Mucosa of descending colon (tissue), 3 donors: Measurements from ENCODE around the gene SNTB2. TPM values are rescaled to one million over a fixed set of nuclear protein-coding genes. Genes with fewer than 3 reads are reported as not detected.

ENCODE experiments used
- ATAC-seq: fragments of 200-7000 bp; cut with Tn5 transposase; one replicate; pipeline ENCODE4 v1.9.1; 2020; ENCODE audit warnings: mild to moderate bottlenecking, moderate library complexity
- DNase-seq, 3 donors: peaks; one replicate each; pipeline ENCODE4 v3.0.0-alpha.2; 2020
- H3K36me3 ChIP-seq: fragments of 200-600 bp; one replicate; pipeline ENCODE4 v1.8.0; 2021; ENCODE audit warnings: low read depth, mild to moderate bottlenecking
- H3K4me1 ChIP-seq: fragments of 200-600 bp; one replicate; pipeline ENCODE4 v1.8.0; 2021; ENCODE audit warnings: low read depth, mild to moderate bottlenecking
- H3K4me3 ChIP-seq: fragments of 200-600 bp; one replicate; pipeline ENCODE4 v1.8.0; 2021; ENCODE audit warnings: mild to moderate bottlenecking
- H3K9me3 ChIP-seq: fragments of 200-600 bp; one replicate; pipeline ENCODE4 v1.8.0; 2021; ENCODE audit warnings: mild to moderate bottlenecking
- intact Hi-C, 2 donors: fragments of 100-400 bp; cut with DNase I in 1 of 2; cut with micrococcal nuclease in 1 of 2; formaldehyde crosslinking; loops; one replicate each; pipeline versions ENCODE4 v1.11.0 to v1.11.1; 2022; cut with DNase I, micrococcal nuclease
- total RNA-seq, 3 donors: library from RNA; stranded (reverse); fragmentation: NEBNext Ultra II Directional in 2 of 3; extraction: Animal tissue kit (Norgen Biotek cat#: 25700) in 2 of 3; gene quantifications; one replicate each; pipeline versions ENCODE4 v1.2.1 to v1.2.4, GENCODE V29; 2021 to 2023
- TF ChIP-seq, protein P1 (sequence below): fragments of 200-600 bp; IDR thresholded peaks from one replicate; pipeline ENCODE4 v1.8.0; 2022; ENCODE audit warnings: antibody characterized with exemption, mild to moderate bottlenecking
- donor health status: DM: no; HTN: no; CAD: no; lungs with moderate emphysema.
- donor health status: DM: no; HTN: no; CAD: no.
- donor health status: DM: no; HTN: yes; CAD: no.

The SNTB2 gene
- total RNA-seq, 3 donors from 2014 or later = 28.7 to 50.9 (median 34.0) TPM

DNA sequence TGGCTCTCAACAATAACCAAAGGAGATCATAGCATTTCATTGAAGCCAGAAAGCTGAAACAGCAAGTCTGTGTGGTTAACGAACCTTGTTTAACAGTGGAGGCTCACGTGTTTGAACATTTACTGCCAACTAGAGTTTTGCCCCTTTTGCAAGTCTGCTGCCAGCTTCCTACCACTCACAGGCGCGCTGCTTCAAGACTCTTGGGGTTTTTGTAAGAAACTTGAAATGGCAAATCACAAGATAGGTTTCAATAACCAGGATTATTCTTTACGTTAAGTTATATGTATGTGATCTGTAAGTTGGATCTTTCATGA, 1.2 kb downstream of the SNTB2 start:
- TF ChIP-seq, protein P1, sequence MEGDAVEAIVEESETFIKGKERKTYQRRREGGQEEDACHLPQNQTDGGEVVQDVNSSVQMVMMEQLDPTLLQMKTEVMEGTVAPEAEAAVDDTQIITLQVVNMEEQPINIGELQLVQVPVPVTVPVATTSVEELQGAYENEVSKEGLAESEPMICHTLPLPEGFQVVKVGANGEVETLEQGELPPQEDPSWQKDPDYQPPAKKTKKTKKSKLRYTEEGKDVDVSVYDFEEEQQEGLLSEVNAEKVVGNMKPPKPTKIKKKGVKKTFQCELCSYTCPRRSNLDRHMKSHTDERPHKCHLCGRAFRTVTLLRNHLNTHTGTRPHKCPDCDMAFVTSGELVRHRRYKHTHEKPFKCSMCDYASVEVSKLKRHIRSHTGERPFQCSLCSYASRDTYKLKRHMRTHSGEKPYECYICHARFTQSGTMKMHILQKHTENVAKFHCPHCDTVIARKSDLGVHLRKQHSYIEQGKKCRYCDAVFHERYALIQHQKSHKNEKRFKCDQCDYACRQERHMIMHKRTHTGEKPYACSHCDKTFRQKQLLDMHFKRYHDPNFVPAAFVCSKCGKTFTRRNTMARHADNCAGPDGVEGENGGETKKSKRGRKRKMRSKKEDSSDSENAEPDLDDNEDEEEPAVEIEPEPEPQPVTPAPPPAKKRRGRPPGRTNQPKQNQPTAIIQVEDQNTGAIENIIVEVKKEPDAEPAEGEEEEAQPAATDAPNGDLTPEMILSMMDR = no peak
- DNase-seq = peak in 1 of 3 donors; percentile 36

GRCh38 chr16:69188716-69189115, 1.8 kb downstream of the SNTB2 start:
- Histone ChIP-seq H3K4me1 (peaks cover 20% of the 10 kb centered on the region), H3K36me3 (no peaks in the 10 kb centered on the region), H3K4me3 (no peak overlapping the region), H3K9me3 (no peaks in the 10 kb centered on the region)
- TF ChIP-seq, protein P1 = no peak
- ATAC-seq (no peak), DNase-seq (no peak)
- intact Hi-C loops = no loop called here

More for the DNA sequence above, 1.2 kb downstream of the SNTB2 start:
- Histone ChIP-seq H3K36me3 (no peaks in the 10 kb centered on the region), H3K4me1 (peaks cover 19% of the 10 kb centered on the region), H3K9me3 (no peaks in the 10 kb centered on the region), H3K4me3 (peak overlapping the region; percentile 59)
- intact Hi-C loops = no loop called here
- ATAC-seq = peak; percentile 5

- no peak for ATAC-seq
- intact Hi-C loops = no loop called here
- TF ChIP-seq, protein P1 = no peak
- H3K9me3 ChIP-seq = no peaks in the 10 kb centered on the region
- no peaks in the 10 kb centered on the region for H3K36me3 ChIP-seq
- H3K4me3 ChIP-seq = no peak overlapping the region
- peaks cover 24% of the 10 kb centered on the region for H3K4me1 ChIP-seq
- DNase-seq = no peak
Observed at GRCh38 chr16:69190046-69190588, 3.2 kb downstream of the SNTB2 start.

DNA sequence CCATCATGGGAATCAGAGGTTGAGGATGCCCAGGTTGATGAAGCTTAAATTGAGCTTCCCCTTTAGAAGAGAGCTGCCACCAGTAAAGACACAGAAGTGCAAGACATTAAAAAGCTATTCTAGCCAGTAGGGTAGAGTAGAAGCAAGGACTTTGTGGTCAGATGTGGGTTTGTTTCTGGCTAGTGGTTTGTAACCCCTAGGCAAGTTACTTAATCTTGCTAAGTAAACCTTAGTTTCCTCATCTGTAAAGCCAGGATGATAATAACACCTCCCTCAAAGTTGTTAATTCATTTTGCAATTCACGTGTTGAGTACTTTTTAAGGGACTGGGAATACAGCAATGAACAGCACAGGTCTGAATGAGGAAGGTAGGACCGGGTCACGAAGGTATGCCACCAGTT, 3.6 kb downstream of the SNTB2 start:
- TF ChIP-seq, protein P1 = no peak
- H3K36me3 ChIP-seq = no peaks in the 10 kb centered on the region
- no peaks in the 10 kb centered on the region for H3K9me3 ChIP-seq
- no peak for DNase-seq
- peaks cover 19% of the 10 kb centered on the region for H3K4me1 ChIP-seq
- H3K4me3 ChIP-seq = no peak overlapping the region
- intact Hi-C loops = no loop called here
- no peak for ATAC-seq

DNA sequence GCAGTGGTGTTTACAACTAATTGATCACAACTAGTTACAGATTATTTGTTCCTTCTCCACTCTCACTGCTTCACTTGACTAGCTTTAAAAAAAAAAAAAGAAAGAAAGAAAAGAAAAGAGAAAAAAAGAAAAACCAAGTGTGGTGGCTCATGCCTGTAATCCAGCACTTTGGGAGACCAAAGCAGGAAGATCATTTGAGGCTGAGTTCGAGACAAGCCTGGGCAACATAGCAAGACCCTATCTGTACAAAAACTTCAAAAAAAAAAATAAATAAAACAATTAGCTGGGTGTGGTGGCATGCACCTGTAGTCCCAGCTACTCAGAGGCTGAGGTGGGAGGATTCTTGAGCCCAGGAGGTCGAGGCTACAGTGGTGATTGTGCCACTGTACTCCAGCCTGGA, 4.2 kb downstream of the SNTB2 start:
- ATAC-seq = no peak
- H3K4me3 ChIP-seq = no peak overlapping the region
- H3K9me3 ChIP-seq = no peaks in the 10 kb centered on the region
- peaks cover 17% of the 10 kb centered on the region for H3K4me1 ChIP-seq
- no peaks in the 10 kb centered on the region for H3K36me3 ChIP-seq
- intact Hi-C loops = no loop called here
- no peak for DNase-seq
- TF ChIP-seq, protein P1 = no peak

GRCh38 chr16:69193855-69194254, 6.9 kb downstream of the SNTB2 start:
- ATAC-seq (no peak), DNase-seq (no peak)
- intact Hi-C loops = no loop called here
- H3K4me3 ChIP-seq = no peak overlapping the region
- peaks cover 5% of the 10 kb centered on the region for H3K4me1 ChIP-seq
- H3K9me3 ChIP-seq = no peaks in the 10 kb centered on the region
- TF ChIP-seq, protein P1 = no peak
- no peaks in the 10 kb centered on the region for H3K36me3 ChIP-seq
